RWPE2 (cell line): ENCODE measurements around the gene PBRM1.

Experiments
- ATAC-seq: fragments of 200-7000 bp; cut with Tn5 transposase; 3 replicates; pipeline ENCODE4 v1.9.1; 2021; ENCODE audit warnings: low read depth
- DNase-seq: peaks from one replicate; pipeline ENCODE4 v3.0.0-alpha.2; 2020; ENCODE audit warnings: low spot score
- H3K27ac ChIP-seq: fragments of 450-650 bp; 2 replicates; pipeline ENCODE4 v1.5.1; 2017; ENCODE audit warnings: mild to moderate bottlenecking; ENCODE audit not compliant: poor library complexity, severe bottlenecking
- H3K27me3 ChIP-seq: fragments of 250-450 bp; sonication (Bioruptor Pico); 2 replicates; pipeline ENCODE4 v1.5.1; 2021; ENCODE audit warnings: mild to moderate bottlenecking, moderate library complexity; ENCODE audit not compliant: insufficient read depth, poor library complexity, severe bottlenecking
- H3K36me3 ChIP-seq: fragments of 250-450 bp; sonication (Bioruptor Pico); 2 replicates; pipeline ENCODE4 v1.5.1; 2020; ENCODE audit warnings: low read depth, mild to moderate bottlenecking, moderate library complexity
- H3K4me1 ChIP-seq: fragments of 250-450 bp; sonication (Bioruptor Pico); 2 replicates; pipeline ENCODE4 v1.5.1; 2021; ENCODE audit warnings: mild to moderate bottlenecking, moderate library complexity; ENCODE audit not compliant: insufficient read depth, poor library complexity, severe bottlenecking
- H3K4me3 ChIP-seq: fragments of 250-450 bp; sonication (Bioruptor Pico); 2 replicates; pipeline ENCODE4 v1.5.1; 2021; ENCODE audit warnings: mild to moderate bottlenecking, moderate library complexity; ENCODE audit not compliant: severe bottlenecking
- H3K9me3 ChIP-seq: fragments of 250-450 bp; sonication (Bioruptor Pico); 2 replicates; pipeline ENCODE4 v1.5.1; 2021; ENCODE audit warnings: mild to moderate bottlenecking, moderate library complexity; ENCODE audit not compliant: severe bottlenecking
- TF ChIP-seq, protein P1 (sequence below): fragments of 450-650 bp; IDR thresholded peaks from one replicate; pipeline ENCODE4 v1.5.1; 2017; ENCODE audit warnings: mild to moderate bottlenecking, moderate library complexity; ENCODE audit not compliant: poor library complexity, severe bottlenecking

PBRM1 gene

DNA sequence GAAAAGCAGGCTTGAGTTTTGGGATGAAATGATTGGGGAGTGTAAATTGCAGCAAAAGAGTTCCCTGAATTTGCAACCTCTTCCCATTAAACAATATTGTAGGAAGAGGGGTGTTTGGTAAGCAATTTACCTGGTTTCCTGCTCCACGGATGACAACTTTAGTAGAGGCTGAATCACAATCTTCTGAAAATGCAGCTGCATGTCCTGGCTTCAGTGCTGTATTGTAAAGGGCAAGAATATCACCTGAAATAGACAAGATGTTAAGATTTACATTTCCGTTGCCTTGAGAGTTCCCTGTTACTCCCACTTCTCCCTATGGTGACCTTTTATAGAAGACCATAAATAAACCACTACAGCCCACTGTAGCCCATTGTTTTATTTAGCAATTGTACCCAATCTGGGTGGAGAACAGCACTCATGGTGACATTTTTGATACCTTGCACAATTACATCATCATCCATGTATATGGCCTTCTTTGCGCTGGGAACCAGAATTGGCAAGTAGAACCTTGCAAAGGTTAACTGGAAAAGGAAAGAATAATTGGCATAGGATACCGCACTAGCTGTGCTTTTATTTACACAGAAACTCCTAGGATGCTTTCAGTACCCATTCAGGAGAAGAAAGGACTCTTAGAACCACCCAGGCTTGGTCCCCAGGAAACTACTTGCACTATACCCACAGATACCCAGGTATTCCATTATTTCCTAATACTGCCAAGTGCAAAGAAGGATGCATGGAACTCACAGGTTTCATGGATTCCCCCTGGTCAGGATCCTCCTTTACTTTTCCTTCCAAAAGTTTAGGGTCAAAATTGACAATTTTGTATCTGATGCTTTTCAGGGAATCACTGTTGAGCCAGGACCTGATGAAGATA, 10.3 kb upstream of the PBRM1 start:
- Histone ChIP-seq H3K27me3 (no peaks in the 10 kb centered on the region), H3K9me3 (no peaks in the 10 kb centered on the region), H3K36me3 (peaks cover 95% of the 10 kb centered on the region), H3K4me3 (no peak overlapping the region), H3K4me1 (no peaks in the 10 kb centered on the region), H3K27ac (no peak overlapping the region)
- TF ChIP-seq, protein P1, sequence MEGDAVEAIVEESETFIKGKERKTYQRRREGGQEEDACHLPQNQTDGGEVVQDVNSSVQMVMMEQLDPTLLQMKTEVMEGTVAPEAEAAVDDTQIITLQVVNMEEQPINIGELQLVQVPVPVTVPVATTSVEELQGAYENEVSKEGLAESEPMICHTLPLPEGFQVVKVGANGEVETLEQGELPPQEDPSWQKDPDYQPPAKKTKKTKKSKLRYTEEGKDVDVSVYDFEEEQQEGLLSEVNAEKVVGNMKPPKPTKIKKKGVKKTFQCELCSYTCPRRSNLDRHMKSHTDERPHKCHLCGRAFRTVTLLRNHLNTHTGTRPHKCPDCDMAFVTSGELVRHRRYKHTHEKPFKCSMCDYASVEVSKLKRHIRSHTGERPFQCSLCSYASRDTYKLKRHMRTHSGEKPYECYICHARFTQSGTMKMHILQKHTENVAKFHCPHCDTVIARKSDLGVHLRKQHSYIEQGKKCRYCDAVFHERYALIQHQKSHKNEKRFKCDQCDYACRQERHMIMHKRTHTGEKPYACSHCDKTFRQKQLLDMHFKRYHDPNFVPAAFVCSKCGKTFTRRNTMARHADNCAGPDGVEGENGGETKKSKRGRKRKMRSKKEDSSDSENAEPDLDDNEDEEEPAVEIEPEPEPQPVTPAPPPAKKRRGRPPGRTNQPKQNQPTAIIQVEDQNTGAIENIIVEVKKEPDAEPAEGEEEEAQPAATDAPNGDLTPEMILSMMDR, result no peak
- no peak; the same call in 1 of the 3 replicates for ATAC-seq
- DNase-seq, result no peak

DNA sequence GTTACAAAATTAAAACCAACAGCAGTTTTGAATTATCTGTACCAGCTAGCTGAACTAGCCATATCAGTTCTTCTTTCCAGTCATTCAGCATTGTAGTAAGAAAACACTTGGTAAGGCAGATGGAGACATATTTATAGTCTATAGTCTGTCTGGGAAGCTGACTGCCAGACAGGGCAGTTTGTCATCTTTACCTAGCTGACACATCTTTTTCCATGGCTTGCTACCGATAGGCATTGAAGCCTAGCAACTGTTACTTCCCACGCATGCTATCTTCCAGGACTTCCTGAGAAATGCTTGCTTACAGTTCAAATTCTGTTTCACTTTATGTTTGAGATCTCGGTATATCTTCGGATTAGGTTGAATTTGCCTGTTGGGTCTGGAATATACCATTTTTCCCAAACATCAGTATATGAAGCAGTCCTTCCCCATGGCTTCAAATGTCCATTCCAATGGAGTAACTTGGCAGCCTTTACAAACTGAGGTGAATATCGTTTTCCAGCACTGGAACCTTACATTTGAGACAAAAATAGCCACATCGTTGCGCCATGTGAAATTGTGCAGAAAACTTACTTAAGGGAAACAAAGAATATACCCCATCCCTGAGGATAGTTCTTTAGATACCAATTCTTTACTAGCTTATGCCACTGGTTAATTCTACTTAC, 8.9 kb upstream of the PBRM1 start:
- H3K9me3 ChIP-seq, result no peaks in the 10 kb centered on the region
- no peak overlapping the region for H3K4me3 ChIP-seq
- H3K36me3 ChIP-seq, result peaks cover 98% of the 10 kb centered on the region
- H3K27me3 ChIP-seq, result no peaks in the 10 kb centered on the region
- TF ChIP-seq, protein P1, result no peak
- no peak overlapping the region for H3K27ac ChIP-seq
- no peak; the same call in 2 of the 3 replicates for ATAC-seq
- no peak for DNase-seq
- no peaks in the 10 kb centered on the region for H3K4me1 ChIP-seq

DNA sequence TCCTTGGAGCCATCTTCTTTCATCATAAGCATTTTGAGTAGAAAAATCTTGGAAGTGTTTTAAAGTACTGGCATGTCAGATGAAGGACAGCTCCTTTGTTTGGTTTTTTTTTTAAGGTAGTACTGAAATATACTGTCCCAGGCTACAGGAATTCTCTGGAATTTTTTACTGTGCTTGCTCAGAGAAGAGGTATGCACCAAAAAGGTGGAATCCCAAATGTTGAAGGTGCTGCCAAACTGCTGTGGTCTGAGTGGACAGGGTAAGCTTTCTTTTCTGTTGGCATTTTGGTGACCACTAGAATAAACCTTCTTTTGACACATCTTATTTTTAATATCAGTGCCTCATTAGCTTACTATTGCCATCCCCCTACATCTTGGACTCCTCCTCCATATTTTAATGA, 7.4 kb upstream of the PBRM1 start:
- Histone ChIP-seq H3K27ac (no peak overlapping the region), H3K9me3 (no peaks in the 10 kb centered on the region), H3K4me1 (peaks cover 4% of the 10 kb centered on the region), H3K4me3 (no peak overlapping the region), H3K27me3 (no peaks in the 10 kb centered on the region), H3K36me3 (peaks cover 100% of the 10 kb centered on the region)
- TF ChIP-seq, protein P1, result no peak
- no peak for DNase-seq
- ATAC-seq, result no peak

DNA sequence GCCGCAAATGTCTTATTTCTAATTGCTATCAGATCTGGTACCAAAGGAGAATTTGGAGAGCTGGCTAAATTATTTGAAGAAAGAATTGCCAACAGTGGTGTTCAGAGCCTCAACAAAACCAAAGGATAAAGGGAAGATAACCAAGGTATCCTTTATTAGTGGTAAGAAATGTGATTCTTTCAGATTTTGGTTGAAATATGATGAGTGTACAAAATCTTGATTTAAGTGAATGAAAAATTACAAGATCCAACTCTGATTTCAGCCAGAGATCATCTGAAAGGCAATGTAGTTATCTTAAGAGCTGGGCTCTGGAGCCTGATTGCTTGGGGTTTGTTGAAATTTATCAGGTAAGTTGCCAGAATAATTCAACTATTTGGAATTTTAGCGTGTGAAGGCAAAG, 4.8 kb upstream of the PBRM1 start:
- H3K4me3 ChIP-seq, result no peak overlapping the region
- no peaks in the 10 kb centered on the region for H3K9me3 ChIP-seq
- ATAC-seq (no peak), DNase-seq (no peak)
- peaks cover 12% of the 10 kb centered on the region for H3K4me1 ChIP-seq
- peaks cover 95% of the 10 kb centered on the region for H3K36me3 ChIP-seq
- TF ChIP-seq, protein P1, result no peak
- no peak overlapping the region for H3K27ac ChIP-seq
- no peaks in the 10 kb centered on the region for H3K27me3 ChIP-seq
